Liver (tissue), 3 donors: ENCODE measurements around the gene SHB.

Experiments used
- GABPA ChIP-seq, 2 donors: IDR thresholded peaks in 1 of 2; conservative IDR thresholded peaks in 1 of 2; 2 replicates each; pipeline ENCODE4 v1.6.1; 2016; ENCODE audit warnings: antibody characterized with exemption in 2 of 2, mild to moderate bottlenecking in 1 of 2, moderate library complexity in 1 of 2
- JUND ChIP-seq, 2 donors: IDR thresholded peaks; 2 replicates each; pipeline ENCODE4 v1.6.1; 2016; ENCODE audit warnings: antibody characterized with exemption in 2 of 2
- NR2F2 ChIP-seq: IDR thresholded peaks from 2 replicates; pipeline ENCODE4 v1.6.1; 2016; ENCODE audit warnings: antibody characterized with exemption
- RAD21 ChIP-seq, 2 donors: IDR thresholded peaks; 2 replicates each; pipeline ENCODE4 v1.6.1; 2016; ENCODE audit warnings: antibody characterized with exemption in 2 of 2, mild to moderate bottlenecking in 2 of 2
- RXRA ChIP-seq, 2 donors: IDR thresholded peaks; 2 replicates each; pipeline ENCODE4 v1.6.1; 2017 to 2018; ENCODE audit warnings: antibody characterized with exemption in 2 of 2, mild to moderate bottlenecking in 1 of 2
- SP1 ChIP-seq: IDR thresholded peaks from 2 replicates; pipeline ENCODE4 v1.6.1; 2018; ENCODE audit warnings: antibody characterized with exemption, mild to moderate bottlenecking
- TAF1 ChIP-seq: conservative IDR thresholded peaks from 2 replicates; pipeline ENCODE4 v1.6.1; 2016; ENCODE audit warnings: antibody characterized with exemption, mild to moderate bottlenecking
- YY1 ChIP-seq: IDR thresholded peaks from 2 replicates; pipeline ENCODE4 v1.6.1; 2016; ENCODE audit warnings: antibody characterized with exemption, mild to moderate bottlenecking
- TF ChIP-seq, protein P1 (sequence below): fragments of 150-350 bp; IDR thresholded peaks from 2 replicates; pipeline ENCODE4 v1.5.1; 2017; ENCODE audit warnings: improper control_type of control experiment, low read depth, low read length; ENCODE audit not compliant: missing input control
- TF ChIP-seq, protein P2 (sequence below): IDR thresholded peaks from 2 replicates; pipeline ENCODE4 v1.6.1; 2016; ENCODE audit warnings: antibody characterized with exemption, mild to moderate bottlenecking
- TF ChIP-seq, protein P3 (sequence below): IDR thresholded peaks from 2 replicates; pipeline ENCODE4 v1.6.1; 2016; ENCODE audit warnings: antibody characterized with exemption
- TF ChIP-seq, protein P4 (sequence below): IDR thresholded peaks from 2 replicates; pipeline ENCODE4 v1.6.1; 2016; ENCODE audit warnings: antibody characterized with exemption
- donor health status: healthy.
- donor health status: healthy.

DNA sequence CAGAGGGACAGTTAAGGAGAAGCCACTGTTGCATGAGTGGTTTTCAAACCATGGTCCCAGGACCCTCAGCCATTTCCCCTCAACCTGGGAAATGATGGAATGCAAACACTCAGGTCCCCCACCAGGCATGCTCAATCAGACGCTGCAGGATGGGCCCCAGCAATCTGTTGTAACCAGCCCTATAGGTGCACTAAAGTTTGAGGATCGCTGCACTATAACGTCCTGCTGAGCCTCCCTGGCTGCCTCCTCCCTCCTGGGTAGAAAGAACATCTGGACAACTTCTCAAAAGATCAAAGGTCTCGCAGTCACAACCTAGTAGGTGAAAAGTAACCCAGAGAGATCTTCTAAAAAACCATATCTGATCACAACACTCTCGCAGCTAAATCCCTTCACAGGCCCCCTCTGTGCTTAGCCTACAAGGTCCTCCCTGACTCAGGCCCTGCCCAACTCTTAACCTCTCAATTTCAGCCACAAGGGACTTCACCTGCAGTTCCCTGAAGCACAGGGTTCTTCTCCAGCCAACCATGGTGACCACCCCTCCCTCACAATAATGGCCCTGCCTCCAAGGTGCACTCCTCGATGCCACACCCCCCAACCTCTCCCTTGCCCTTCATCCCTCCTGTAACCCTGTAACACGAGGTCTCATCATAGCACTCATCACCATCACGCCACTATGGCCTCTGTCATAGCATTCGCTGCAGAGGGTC lies 3.5 kb downstream of the SHB start:
- TF ChIP-seq GABPA (IDR thresholded peaks at IDR 0.05 in 1 of 2, conservative IDR thresholded peaks at IDR 0.05 in 1 of 2) (no peak), JUND (IDR thresholded peaks at IDR 0.05) (no peak), YY1 (no peak), TAF1 (no peak), RAD21 (IDR thresholded peaks at IDR 0.05) (no peak), SP1 (no peak), NR2F2 (no peak), RXRA (IDR thresholded peaks at IDR 0.05) (no peak)
- TF ChIP-seq, protein P1, sequence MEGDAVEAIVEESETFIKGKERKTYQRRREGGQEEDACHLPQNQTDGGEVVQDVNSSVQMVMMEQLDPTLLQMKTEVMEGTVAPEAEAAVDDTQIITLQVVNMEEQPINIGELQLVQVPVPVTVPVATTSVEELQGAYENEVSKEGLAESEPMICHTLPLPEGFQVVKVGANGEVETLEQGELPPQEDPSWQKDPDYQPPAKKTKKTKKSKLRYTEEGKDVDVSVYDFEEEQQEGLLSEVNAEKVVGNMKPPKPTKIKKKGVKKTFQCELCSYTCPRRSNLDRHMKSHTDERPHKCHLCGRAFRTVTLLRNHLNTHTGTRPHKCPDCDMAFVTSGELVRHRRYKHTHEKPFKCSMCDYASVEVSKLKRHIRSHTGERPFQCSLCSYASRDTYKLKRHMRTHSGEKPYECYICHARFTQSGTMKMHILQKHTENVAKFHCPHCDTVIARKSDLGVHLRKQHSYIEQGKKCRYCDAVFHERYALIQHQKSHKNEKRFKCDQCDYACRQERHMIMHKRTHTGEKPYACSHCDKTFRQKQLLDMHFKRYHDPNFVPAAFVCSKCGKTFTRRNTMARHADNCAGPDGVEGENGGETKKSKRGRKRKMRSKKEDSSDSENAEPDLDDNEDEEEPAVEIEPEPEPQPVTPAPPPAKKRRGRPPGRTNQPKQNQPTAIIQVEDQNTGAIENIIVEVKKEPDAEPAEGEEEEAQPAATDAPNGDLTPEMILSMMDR, result no peak
- TF ChIP-seq, protein P2, sequence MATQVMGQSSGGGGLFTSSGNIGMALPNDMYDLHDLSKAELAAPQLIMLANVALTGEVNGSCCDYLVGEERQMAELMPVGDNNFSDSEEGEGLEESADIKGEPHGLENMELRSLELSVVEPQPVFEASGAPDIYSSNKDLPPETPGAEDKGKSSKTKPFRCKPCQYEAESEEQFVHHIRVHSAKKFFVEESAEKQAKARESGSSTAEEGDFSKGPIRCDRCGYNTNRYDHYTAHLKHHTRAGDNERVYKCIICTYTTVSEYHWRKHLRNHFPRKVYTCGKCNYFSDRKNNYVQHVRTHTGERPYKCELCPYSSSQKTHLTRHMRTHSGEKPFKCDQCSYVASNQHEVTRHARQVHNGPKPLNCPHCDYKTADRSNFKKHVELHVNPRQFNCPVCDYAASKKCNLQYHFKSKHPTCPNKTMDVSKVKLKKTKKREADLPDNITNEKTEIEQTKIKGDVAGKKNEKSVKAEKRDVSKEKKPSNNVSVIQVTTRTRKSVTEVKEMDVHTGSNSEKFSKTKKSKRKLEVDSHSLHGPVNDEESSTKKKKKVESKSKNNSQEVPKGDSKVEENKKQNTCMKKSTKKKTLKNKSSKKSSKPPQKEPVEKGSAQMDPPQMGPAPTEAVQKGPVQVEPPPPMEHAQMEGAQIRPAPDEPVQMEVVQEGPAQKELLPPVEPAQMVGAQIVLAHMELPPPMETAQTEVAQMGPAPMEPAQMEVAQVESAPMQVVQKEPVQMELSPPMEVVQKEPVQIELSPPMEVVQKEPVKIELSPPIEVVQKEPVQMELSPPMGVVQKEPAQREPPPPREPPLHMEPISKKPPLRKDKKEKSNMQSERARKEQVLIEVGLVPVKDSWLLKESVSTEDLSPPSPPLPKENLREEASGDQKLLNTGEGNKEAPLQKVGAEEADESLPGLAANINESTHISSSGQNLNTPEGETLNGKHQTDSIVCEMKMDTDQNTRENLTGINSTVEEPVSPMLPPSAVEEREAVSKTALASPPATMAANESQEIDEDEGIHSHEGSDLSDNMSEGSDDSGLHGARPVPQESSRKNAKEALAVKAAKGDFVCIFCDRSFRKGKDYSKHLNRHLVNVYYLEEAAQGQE, result no peak
- TF ChIP-seq, protein P3, sequence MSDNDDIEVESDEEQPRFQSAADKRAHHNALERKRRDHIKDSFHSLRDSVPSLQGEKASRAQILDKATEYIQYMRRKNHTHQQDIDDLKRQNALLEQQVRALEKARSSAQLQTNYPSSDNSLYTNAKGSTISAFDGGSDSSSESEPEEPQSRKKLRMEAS, result no peak
- TF ChIP-seq, protein P4, sequence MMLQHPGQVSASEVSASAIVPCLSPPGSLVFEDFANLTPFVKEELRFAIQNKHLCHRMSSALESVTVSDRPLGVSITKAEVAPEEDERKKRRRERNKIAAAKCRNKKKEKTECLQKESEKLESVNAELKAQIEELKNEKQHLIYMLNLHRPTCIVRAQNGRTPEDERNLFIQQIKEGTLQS, result no peak
